ENCODE data around the gene CHST15.

CHST15 gene

GRCh38 chr10:124092860-124093773 lies at the start of gene CHST15:
CHST15 (minus strand) TSS chr10:124093598; CDS start chr10:124046212, 47,386 bp downstream.
- TF ChIP-seq GATA3 (IDR thresholded peaks at IDR 0.05; ENCODE audit: low read depth, low read length), result no peak
- no peak for TF ChIP-seq GATA2 (IDR thresholded peaks at IDR 0.05; ENCODE audit: low read depth, low read length)

GRCh38 chr10:124142960-124143359 lies 49.6 kb upstream of the CHST15 start:
- TF ChIP-seq GATA2 (IDR thresholded peaks at IDR 0.05; ENCODE audit: low read depth, low read length), result no peak
- TF ChIP-seq GATA3 (IDR thresholded peaks at IDR 0.05; ENCODE audit: low read depth, low read length), result no peak

GRCh38 chr10:124142006-124142739 lies 48.8 kb upstream of the CHST15 start:
- TF ChIP-seq GATA2 (IDR thresholded peaks at IDR 0.05; ENCODE audit: low read depth, low read length) (no peak), GATA3 (IDR thresholded peaks at IDR 0.05; ENCODE audit: low read depth, low read length) (no peak)

GRCh38 chr10:124138883-124139348 lies 45.5 kb upstream of the CHST15 start:
- TF ChIP-seq GATA3 (IDR thresholded peaks at IDR 0.05; ENCODE audit: low read depth, low read length) (no peak), GATA2 (IDR thresholded peaks at IDR 0.05; ENCODE audit: low read depth, low read length) (no peak)

- TF ChIP-seq GATA2 (IDR thresholded peaks at IDR 0.05; ENCODE audit: low read depth, low read length), result no peak
- TF ChIP-seq GATA3 (IDR thresholded peaks at IDR 0.05; ENCODE audit: low read depth, low read length), result no peak
These were observed 44.9 kb upstream of the CHST15 start for GRCh38 chr10:124138195-124138882.

GRCh38 chr10:124134251-124134893 lies 41.0 kb upstream of the CHST15 start:
- TF ChIP-seq GATA3 (IDR thresholded peaks at IDR 0.05; ENCODE audit: low read depth, low read length), result no peak
- no peak for TF ChIP-seq GATA2 (IDR thresholded peaks at IDR 0.05; ENCODE audit: low read depth, low read length)

GRCh38 chr10:124132876-124133275 lies 39.5 kb upstream of the CHST15 start:
- no peak for TF ChIP-seq GATA3 (IDR thresholded peaks at IDR 0.05; ENCODE audit: low read depth, low read length)
- TF ChIP-seq GATA2 (IDR thresholded peaks at IDR 0.05; ENCODE audit: low read depth, low read length), result no peak

- TF ChIP-seq GATA3 (IDR thresholded peaks at IDR 0.05; ENCODE audit: low read depth, low read length) (no peak), GATA2 (IDR thresholded peaks at IDR 0.05; ENCODE audit: low read depth, low read length) (no peak)
These were observed 38.9 kb upstream of the CHST15 start for GRCh38 chr10:124132306-124132705.

- TF ChIP-seq GATA2 (IDR thresholded peaks at IDR 0.05; ENCODE audit: low read depth, low read length) (no peak), GATA3 (IDR thresholded peaks at IDR 0.05; ENCODE audit: low read depth, low read length) (no peak)
These were observed 37.8 kb upstream of the CHST15 start for GRCh38 chr10:124131172-124131571.

- no peak for TF ChIP-seq GATA3 (IDR thresholded peaks at IDR 0.05; ENCODE audit: low read depth, low read length)
- no peak for TF ChIP-seq GATA2 (IDR thresholded peaks at IDR 0.05; ENCODE audit: low read depth, low read length)
These were observed 37.0 kb upstream of the CHST15 start for GRCh38 chr10:124130198-124130900.

GRCh38 chr10:124129471-124129870 lies 36.1 kb upstream of the CHST15 start:
- TF ChIP-seq GATA3 (IDR thresholded peaks at IDR 0.05; ENCODE audit: low read depth, low read length), result no peak
- TF ChIP-seq GATA2 (IDR thresholded peaks at IDR 0.05; ENCODE audit: low read depth, low read length), result no peak

GRCh38 chr10:124128811-124129145 lies 35.4 kb upstream of the CHST15 start:
- no peak for TF ChIP-seq GATA2 (IDR thresholded peaks at IDR 0.05; ENCODE audit: low read depth, low read length)
- TF ChIP-seq GATA3 (IDR thresholded peaks at IDR 0.05; ENCODE audit: low read depth, low read length), result no peak
